Measurements from ENCODE around the gene ATF7IP2.

ATF7IP2 gene

GRCh38 chr16:10383626-10384025, 2.2 kb upstream of the ATF7IP2 start:
- TF ChIP-seq CTCF (IDR thresholded peaks at IDR 0.05; ENCODE audit: insufficient read depth, low read depth, low read length, missing control alignments), result no peak

DNA sequence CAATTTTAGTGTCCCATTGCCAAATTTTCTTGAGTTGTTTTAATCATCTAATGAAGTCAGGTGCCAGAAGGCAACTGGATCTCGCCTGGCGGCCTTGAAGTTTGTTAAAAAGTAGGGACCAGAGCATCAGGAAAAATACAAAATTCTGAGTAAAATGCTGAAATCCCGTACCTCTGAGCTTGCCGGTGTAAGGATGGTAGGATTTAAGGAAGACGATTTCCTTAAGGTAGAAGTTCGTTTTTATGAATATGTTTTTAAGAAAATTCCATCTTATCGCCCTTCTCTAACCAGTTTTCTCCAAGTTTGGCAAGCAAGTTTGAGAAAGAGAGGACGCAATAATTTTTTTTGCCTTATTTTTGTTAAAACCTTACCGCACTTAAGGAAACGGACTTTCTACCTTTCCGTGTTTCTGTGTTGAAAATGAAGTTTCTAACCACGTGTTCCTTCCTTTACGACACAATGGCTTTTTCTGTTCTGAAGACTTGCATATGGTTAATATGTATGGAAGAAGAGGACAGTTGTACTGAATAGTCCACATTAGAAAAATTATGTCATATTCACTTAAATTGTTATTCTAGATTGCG, 748 bp downstream of the ATF7IP2 start:
- peak; percentile 47 for DNase-seq (ENCODE audit: low read depth)
- TF ChIP-seq CTCF (IDR thresholded peaks at IDR 0.05; ENCODE audit: insufficient read depth, low read depth, low read length, missing control alignments), result no peak
- H3K4me3 ChIP-seq (ENCODE audit: low read depth, low read length), result peak overlapping the region; percentile 66

More at GRCh38 chr16:10383626-10384025, 2.2 kb upstream of the ATF7IP2 start:
- DNase-seq (ENCODE audit: low read depth), result no peak
- H3K4me3 ChIP-seq (ENCODE audit: low read depth, low read length), result no peak overlapping the region

DNA sequence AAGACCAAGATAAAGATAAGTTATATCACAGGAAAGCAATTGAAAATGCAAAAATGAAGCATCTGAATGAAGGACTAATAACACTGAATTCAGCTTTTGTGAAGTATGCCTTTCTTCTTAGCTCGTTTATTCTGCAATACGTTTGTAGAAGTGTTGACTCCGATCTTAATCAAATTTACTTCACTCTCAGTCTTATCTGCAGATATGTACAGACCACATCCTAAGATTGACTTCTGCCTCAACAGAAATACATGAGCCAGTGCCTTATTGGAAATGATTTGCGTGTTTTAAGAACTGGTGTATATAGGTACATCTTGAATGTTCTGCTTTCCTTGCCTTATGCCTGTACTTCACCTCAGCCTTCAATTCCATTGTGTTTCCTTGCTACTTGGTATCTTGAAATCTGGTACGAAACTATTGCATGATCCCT, 1.3 kb downstream of the ATF7IP2 start:
- DNase-seq (ENCODE audit: low read depth), result no peak
- peak overlapping the region; percentile 66 for H3K4me3 ChIP-seq (ENCODE audit: low read depth, low read length)
- TF ChIP-seq CTCF (IDR thresholded peaks at IDR 0.05; ENCODE audit: insufficient read depth, low read depth, low read length, missing control alignments), result no peak

GRCh38 chr16:10388988-10389387, 3.1 kb downstream of the ATF7IP2 start:
- no peak for TF ChIP-seq CTCF (IDR thresholded peaks at IDR 0.05; ENCODE audit: insufficient read depth, low read depth, low read length, missing control alignments)
- H3K4me3 ChIP-seq (ENCODE audit: low read depth, low read length), result no peak overlapping the region
- no peak for DNase-seq (ENCODE audit: low read depth)

GRCh38 chr16:10390330-10390729, 4.5 kb downstream of the ATF7IP2 start:
- H3K4me3 ChIP-seq (ENCODE audit: low read depth, low read length), result no peak overlapping the region
- no peak for DNase-seq (ENCODE audit: low read depth)
- no peak for TF ChIP-seq CTCF (IDR thresholded peaks at IDR 0.05; ENCODE audit: insufficient read depth, low read depth, low read length, missing control alignments)

- no peak for TF ChIP-seq CTCF (IDR thresholded peaks at IDR 0.05; ENCODE audit: insufficient read depth, low read depth, low read length, missing control alignments)
- H3K4me3 ChIP-seq (ENCODE audit: low read depth, low read length), result no peak overlapping the region
- no peak for DNase-seq (ENCODE audit: low read depth)
Observed at GRCh38 chr16:10390867-10391266, 5.0 kb downstream of the ATF7IP2 start.

GRCh38 chr16:10391339-10391738, 5.5 kb downstream of the ATF7IP2 start:
- no peak for DNase-seq (ENCODE audit: low read depth)
- no peak for TF ChIP-seq CTCF (IDR thresholded peaks at IDR 0.05; ENCODE audit: insufficient read depth, low read depth, low read length, missing control alignments)
- H3K4me3 ChIP-seq (ENCODE audit: low read depth, low read length), result no peak overlapping the region

Data from GM12865 (cell line).